Stomach (tissue), 9 donors: ENCODE data around the gene DUS3L. TPM values are rescaled to one million over a fixed set of nuclear protein-coding genes. Genes with fewer than 3 reads are reported as not detected.

ENCODE experiments used
- DNase-seq, 2 donors: peaks; one replicate each; pipeline versions ENCODE4 v3.0.0 to v3.0.0-alpha.2; 2013 to 2019
- H3K27ac ChIP-seq, 5 donors: fragments of 200-600 bp in 4 of 5; sonication (generic) in 4 of 5; one replicate each; pipeline ENCODE4 v1.5.1; 2013 to 2019; ENCODE audit warnings: mild to moderate bottlenecking in 1 of 5, moderate library complexity in 1 of 5
- H3K27me3 ChIP-seq, 3 donors: fragments of 200-600 bp; sonication (generic); one replicate each; pipeline ENCODE4 v1.5.1; 2017 to 2019; ENCODE audit warnings: mixed run types in 1 of 3
- H3K36me3 ChIP-seq, 4 donors: fragments of 200-600 bp; sonication (generic); 1 replicate in 3 of 4; 2 replicates in 1 of 4; pipeline ENCODE4 v1.5.1; 2016 to 2019
- H3K4me1 ChIP-seq, 4 donors: fragments of 200-600 bp; sonication (generic); one replicate each; pipeline ENCODE4 v1.5.1; 2016 to 2019
- H3K4me3 ChIP-seq, 4 donors: fragments of 200-600 bp; sonication (generic) in 3 of 4; one replicate each; pipeline ENCODE4 v1.5.1; 2016 to 2019; ENCODE audit warnings: mild to moderate bottlenecking in 1 of 4
- H3K9me3 ChIP-seq, 4 donors: fragments of 200-600 bp; sonication (generic); one replicate each; pipeline ENCODE4 v1.5.1; 2016 to 2019
- CTCF ChIP-seq, 7 experiments: fragments of 450-650 bp in 4 of 7; fragments of 200-600 bp in 3 of 7; sonication (generic) in 3 of 7; IDR thresholded peaks; one replicate each; pipeline ENCODE4 v1.5.1; 2016 to 2019; ENCODE audit warnings: antibody characterized with exemption in 7 of 7, control low read depth in 2 of 7, mild to moderate bottlenecking in 1 of 7
- EP300 ChIP-seq: sonication (generic); formaldehyde crosslinking; IDR thresholded peaks from one replicate; pipeline ENCODE4 v1.6.1; 2017; ENCODE audit warnings: antibody characterized with exemption
- POLR2A ChIP-seq, 4 donors: fragments of 450-650 bp; IDR thresholded peaks; one replicate each; pipeline ENCODE4 v1.6.1; 2016; ENCODE audit warnings: antibody characterized with exemption in 4 of 4, control low read depth in 2 of 4, mild to moderate bottlenecking in 1 of 4, moderate library complexity in 1 of 4
- POLR2AphosphoS5 ChIP-seq, 3 donors: sonication (generic); formaldehyde crosslinking; IDR thresholded peaks; one replicate each; pipeline ENCODE4 v1.6.1; 2016; ENCODE audit warnings: antibody characterized with exemption in 3 of 3
- WGBS, 5 donors: extraction: QIAGEN DNeasy Blood & Tissue Kit in 3 of 5; methylation state at CpG; one replicate each; pipeline versions ENCODE4 v1.1.5 to v1.1.7; 2013 to 2018; 5-methylcytosine and 5-hydroxymethylcytosine counted together
- intact Hi-C: fragments of 100-400 bp; cut with DNase I; formaldehyde crosslinking; loops from one replicate; pipeline ENCODE4 v1.15.1; 2023; ENCODE audit warnings: low total_unique reads
- polyA plus RNA-seq, 3 donors: library from polyadenylated mRNA; stranded (reverse); fragments of 200-250 nt; gene quantifications; one replicate each; pipeline ENCODE4 v1.2.3, GENCODE V29; 2013
- total RNA-seq, 5 donors: library from RNA; depleted of rRNA; stranded (reverse); fragments of >200 nt; gene quantifications; one replicate each; pipeline versions ENCODE4 v1.1.0 to v1.2.3, GENCODE V29; 2014 to 2016
- donor health status: healthy with polysubstance abuse.
- donor health status: Bipolar disorder and iron deficiency.
- donor health status: healthy.

DUS3L gene
- total and polyA plus RNA-seq, 8 donors: 25.2 to 67.5 (median 46.7) TPM

- intact Hi-C loops: no loop called here
Observed at GRCh38 chr19:5793188-5793587, 2.2 kb upstream of the DUS3L start.

GRCh38 chr19:5792224-5792623 lies 1.3 kb upstream of the DUS3L start:
- no peak for TF ChIP-seq CTCF (IDR thresholded peaks at IDR 0.05)
- TF ChIP-seq EP300: no peak
- TF ChIP-seq POLR2AphosphoS5 (IDR thresholded peaks at IDR 0.05): no peak
- TF ChIP-seq POLR2A (IDR thresholded peaks at IDR 0.05): no peak
- intact Hi-C loops: no loop called here
- H3K4me3 ChIP-seq: no peak overlapping the region
- no peaks in the 10 kb centered on the region for H3K27me3 ChIP-seq
- no peak for DNase-seq
- no peak overlapping the region for H3K27ac ChIP-seq
- peaks cover 7 to 23% (median 13%) of the 10 kb centered on the region in 4 donors for H3K4me1 ChIP-seq
- H3K9me3 ChIP-seq: no peaks in the 10 kb centered on the region
- WGBS, 5 donors: 91 to 96% (median 95%) methylated on average over 18 of the region's 18 CpGs
- H3K36me3 ChIP-seq: peaks cover 27 to 29% (median 29%) of the 10 kb centered on the region in 4 donors

More at GRCh38 chr19:5793188-5793587, 2.2 kb upstream of the DUS3L start:
- WGBS, 5 donors: 84 to 91% (median 90%) methylated on average over 3 of the region's 3 CpGs
- Histone ChIP-seq H3K27ac (no peak overlapping the region), H3K4me1 (peaks cover 7 to 23% (median 13%) of the 10 kb centered on the region in 4 donors), H3K27me3 (no peaks in the 10 kb centered on the region), H3K4me3 (no peak overlapping the region), H3K9me3 (no peaks in the 10 kb centered on the region), H3K36me3 (peaks cover 18 to 20% (median 20%) of the 10 kb centered on the region in 4 donors)
- DNase-seq: no peak
- no peak for TF ChIP-seq EP300
- TF ChIP-seq POLR2A (IDR thresholded peaks at IDR 0.05): no peak
- TF ChIP-seq CTCF (IDR thresholded peaks at IDR 0.05): no peak
- TF ChIP-seq POLR2AphosphoS5 (IDR thresholded peaks at IDR 0.05): no peak

GRCh38 chr19:5789886-5790558 lies 941 bp downstream of the DUS3L start:
- Histone ChIP-seq H3K4me1 (peaks cover 7 to 23% (median 13%) of the 10 kb centered on the region in 4 donors), H3K27me3 (no peaks in the 10 kb centered on the region), H3K27ac (peak overlapping the region in 4 of 5 donors; percentile 98 to 99 (median 99)), H3K9me3 (no peaks in the 10 kb centered on the region), H3K4me3 (peak overlapping the region; percentile 79 to 92 (median 88)), H3K36me3 (peaks cover 49 to 51% (median 51%) of the 10 kb centered on the region in 4 donors)
- no peak for TF ChIP-seq POLR2AphosphoS5 (IDR thresholded peaks at IDR 0.05)
- TF ChIP-seq CTCF (IDR thresholded peaks at IDR 0.05): no peak
- TF ChIP-seq POLR2A (IDR thresholded peaks at IDR 0.05): no peak
- TF ChIP-seq EP300: no peak
- 69 to 75% (median 73%) methylated on average over 26 of the region's 26 CpGs for WGBS, 5 donors
- intact Hi-C loops: no loop called here
- DNase-seq: no peak

- intact Hi-C loops: no loop called here
- Histone ChIP-seq H3K9me3 (no peaks in the 10 kb centered on the region), H3K36me3 (peaks cover 53 to 58% (median 58%) of the 10 kb centered on the region in 4 donors), H3K27me3 (no peaks in the 10 kb centered on the region), H3K4me3 (peak overlapping the region in 1 of 4 donors; percentile 87), H3K4me1 (peaks cover 7 to 22% (median 13%) of the 10 kb centered on the region in 4 donors), H3K27ac (no peak overlapping the region)
- TF ChIP-seq EP300 (no peak), POLR2A (IDR thresholded peaks at IDR 0.05) (no peak), POLR2AphosphoS5 (IDR thresholded peaks at IDR 0.05) (no peak), CTCF (IDR thresholded peaks at IDR 0.05) (no peak)
- 91 to 96% (median 95%) methylated on average over 35 to 39 of the region's 39 CpGs for WGBS, 5 donors
- DNase-seq: no peak
Observed at GRCh38 chr19:5789351-5789761, 1.6 kb downstream of the DUS3L start.
